Globus pallidus (tissue), 1 donor: Measurements from ENCODE around the gene PCSK9.
A peak's percentile ranks its signal among the peaks of the same experiment; 100 is the strongest.

Experiments used
- DNase-seq: peaks from one replicate; pipeline ENCODE4 v3.0.0-alpha.2; 2015; ENCODE audit warnings: low spot score

The PCSK9 gene

GRCh38 chr1:55060133-55060999 is 21.0 kb downstream of the PCSK9 start:
- no peak for DNase-seq

- DNase-seq = no peak
These were observed 21.8 kb downstream of the PCSK9 start for GRCh38 chr1:55061000-55061705.

GRCh38 chr1:55061706-55062321 is 22.5 kb downstream of the PCSK9 start:
- DNase-seq = no peak

GRCh38 chr1:55062801-55063576 is 23.6 kb downstream of the PCSK9 start:
- DNase-seq = no peak

- DNase-seq = no peak
These were observed 24.2 kb downstream of the PCSK9 start for GRCh38 chr1:55063577-55063942.

GRCh38 chr1:55064071-55064581 is 24.8 kb downstream of the PCSK9 start:
- no peak for DNase-seq

- no peak for DNase-seq
These were observed 25.5 kb downstream of the PCSK9 start for GRCh38 chr1:55064861-55065263.

- no peak for DNase-seq
These were observed 26.3 kb downstream of the PCSK9 start for GRCh38 chr1:55065648-55066047.

GRCh38 chr1:55067022-55067778 is 27.9 kb downstream of the PCSK9 start:
- DNase-seq = peak; percentile 95

- DNase-seq = no peak
These were observed 28.6 kb downstream of the PCSK9 start for GRCh38 chr1:55067914-55068313.

GRCh38 chr1:55068638-55069037 is 29.3 kb downstream of the PCSK9 start:
- no peak for DNase-seq

GRCh38 chr1:55069280-55069679 is 29.9 kb downstream of the PCSK9 start:
- no peak for DNase-seq

GRCh38 chr1:55070293-55071164 is 31.2 kb downstream of the PCSK9 start:
- DNase-seq = no peak

GRCh38 chr1:55071477-55071876 is 32.1 kb downstream of the PCSK9 start:
- DNase-seq = no peak

- DNase-seq = no peak
These were observed 34.0 kb downstream of the PCSK9 start for GRCh38 chr1:55073187-55073916.

GRCh38 chr1:55074455-55074854 is 35.1 kb downstream of the PCSK9 start:
- no peak for DNase-seq

GRCh38 chr1:55076356-55076755 is 37.0 kb downstream of the PCSK9 start:
- DNase-seq = no peak

- no peak for DNase-seq
These were observed 39.1 kb downstream of the PCSK9 start for GRCh38 chr1:55078470-55078869.

GRCh38 chr1:55079651-55080050 is 40.3 kb downstream of the PCSK9 start:
- no peak for DNase-seq
